H1 (cell line): ENCODE measurements around the gene MBNL2. TPM values are rescaled to one million over a fixed set of nuclear protein-coding genes. Genes with fewer than 3 reads are reported as not detected.

ENCODE experiments used
- CTCF ChIA-PET: fragments of 300-600 bp; sonication (Branson Sonifier 250); formaldehyde crosslinking; loops from one replicate; lab custom pipeline; 2021; ENCODE audit not compliant: partially characterized antibody; lab: Charles Lee
- POLR2A ChIA-PET: fragments of 300-600 bp; sonication (Branson Sonifier 250); formaldehyde crosslinking; loops from one replicate; lab custom pipeline; 2021; ENCODE audit warnings: inconsistent platforms; ENCODE audit not compliant: partially characterized antibody; lab: Charles Lee
- DNase-seq, 2 experiments: peaks; one replicate each; pipeline versions ENCODE4 v3.0.0 to v3.0.0-alpha.2; 2010 to 2022; ENCODE audit warnings: low spot score in 2 of 2, low read depth in 1 of 2, mixed read lengths in 1 of 2
- FAIRE-seq: peaks from 2 replicates; lab custom pipeline; 2011; peaks lifted over from hg19 to GRCh38; lab: Jason Lieb, UNC
- H2AFZ ChIP-seq: 2 replicates; pipeline ENCODE4 v1.8.1; 2012; ENCODE audit warnings: low read length, inconsistent platforms
- H2AK5ac ChIP-seq: 2 replicates; pipeline ENCODE4 v1.6.1; 2013; ENCODE audit warnings: low read depth, low read length
- H2BK120ac ChIP-seq: replicated peaks from 2 replicates; pipeline ENCODE3; 2013; ENCODE audit warnings: low read depth, low read length, inconsistent platforms
- H2BK12ac ChIP-seq: 2 replicates; pipeline ENCODE4 v1.6.1; 2013; ENCODE audit warnings: low read depth, low read length
- H2BK15ac ChIP-seq: 2 replicates; pipeline ENCODE4 v1.6.1; 2013; ENCODE audit warnings: low read length
- H2BK20ac ChIP-seq: 2 replicates; pipeline ENCODE4 v1.6.1; 2013; ENCODE audit warnings: low read length
- H2BK5ac ChIP-seq: 2 replicates; pipeline ENCODE4 v1.6.1; 2013; ENCODE audit warnings: low read depth, low read length
- H3K14ac ChIP-seq: 2 replicates; pipeline ENCODE4 v1.6.1; 2013; ENCODE audit warnings: inconsistent platforms; ENCODE audit not compliant: insufficient read length
- H3K18ac ChIP-seq: 2 replicates; pipeline ENCODE4 v1.6.1; 2013; ENCODE audit warnings: low read length; ENCODE audit errors: extremely low read depth
- H3K23ac ChIP-seq: 2 replicates; pipeline ENCODE4 v1.6.1; 2013; ENCODE audit warnings: inconsistent platforms; ENCODE audit not compliant: insufficient read length
- H3K23me2 ChIP-seq: 2 replicates; pipeline ENCODE4 v1.6.1; 2013; ENCODE audit warnings: low read depth, low read length
- H3K27ac ChIP-seq: 2 replicates; pipeline ENCODE4 v1.6.1; 2011; ENCODE audit warnings: low read depth, low read length, inconsistent platforms
- H3K27me3 ChIP-seq, 4 experiments: replicated peaks in 1 of 4; 1 replicate in 1 of 4; 2 replicates in 3 of 4; pipeline versions ENCODE4 v1.6.1 to v1.8.1; 2011 to 2013; ENCODE audit warnings: low read length in 3 of 4, mild to moderate bottlenecking in 3 of 4, inconsistent platforms in 2 of 4, mixed read lengths in 2 of 4, moderate library complexity in 1 of 4; ENCODE audit not compliant: control insufficient read depth in 3 of 4, insufficient read depth in 3 of 4; ENCODE audit errors: extremely low read depth in 1 of 4
- H3K36me3 ChIP-seq, 4 experiments: 2 replicates each; pipeline versions ENCODE4 v1.6.1 to v1.8.1; 2011 to 2013; ENCODE audit warnings: mild to moderate bottlenecking in 4 of 4, low read length in 3 of 4, moderate library complexity in 2 of 4, control low read depth in 1 of 4, inconsistent platforms in 1 of 4; ENCODE audit not compliant: insufficient read depth in 4 of 4, control insufficient read depth in 2 of 4
- H3K4ac ChIP-seq: replicated peaks from 2 replicates; pipeline ENCODE3; 2013; ENCODE audit warnings: low read length, low read depth, mixed read lengths, inconsistent platforms; ENCODE audit not compliant: insufficient read length
- H3K4me1 ChIP-seq, 4 experiments: replicated peaks in 1 of 4; 1 replicate in 1 of 4; 2 replicates in 3 of 4; pipeline versions ENCODE4 v1.6.1 to v1.8.1; 2011 to 2013; ENCODE audit warnings: low read length in 3 of 4, inconsistent platforms in 2 of 4, mixed read lengths in 1 of 4; ENCODE audit not compliant: insufficient read depth in 4 of 4, control insufficient read depth in 3 of 4
- H3K4me2 ChIP-seq, 2 experiments: 2 replicates each; pipeline versions ENCODE4 v1.6.1 to v1.8.1; 2011 to 2013; ENCODE audit warnings: low read depth in 2 of 2, low read length in 2 of 2, control low read depth in 1 of 2, inconsistent platforms in 1 of 2, mild to moderate bottlenecking in 1 of 2; ENCODE audit not compliant: insufficient read depth in 1 of 2
- H3K4me3 ChIP-seq, 4 experiments: fragments of 200-600, 300-600 bp in 1 of 4; sonication (generic), shearing (Covaris generic), sonication (Bioruptor Twin) in 1 of 4; 2 replicates each; pipeline versions ENCODE4 v1.5.1 to v1.8.1; 2011 to 2016; ENCODE audit warnings: low read length in 4 of 4, low read depth in 3 of 4, control low read depth in 2 of 4, inconsistent platforms in 2 of 4, mild to moderate bottlenecking in 2 of 4, mixed read lengths in 1 of 4, moderate library complexity in 1 of 4; ENCODE audit not compliant: insufficient read depth in 2 of 4; ENCODE audit errors: extremely low read depth in 1 of 4
- H3K56ac ChIP-seq: replicated peaks from 2 replicates; pipeline ENCODE3; 2013; ENCODE audit warnings: low read depth, mild to moderate bottlenecking, mixed read lengths, low read length, inconsistent platforms; ENCODE audit not compliant: insufficient read length
- H3K79me1 ChIP-seq: 2 replicates; pipeline ENCODE4 v1.6.1; 2013; ENCODE audit warnings: low read depth, low read length, control low read depth
- H3K79me2 ChIP-seq, 2 experiments: 2 replicates each; pipeline versions ENCODE4 v1.6.1 to v1.8.1; 2012 to 2013; ENCODE audit warnings: low read length in 2 of 2, mild to moderate bottlenecking in 2 of 2, inconsistent platforms in 1 of 2; ENCODE audit not compliant: insufficient read depth in 2 of 2, control insufficient read depth in 1 of 2
- H3K9ac ChIP-seq, 4 experiments: replicated peaks in 1 of 4; 1 replicate in 1 of 4; 2 replicates in 3 of 4; pipeline versions ENCODE4 v1.6.1 to v1.8.1; 2011 to 2013; ENCODE audit warnings: low read depth in 3 of 4, low read length in 3 of 4, control low read depth in 2 of 4, mild to moderate bottlenecking in 2 of 4, moderate library complexity in 2 of 4, inconsistent platforms in 1 of 4; ENCODE audit errors: extremely low read depth in 1 of 4
- H3K9me3 ChIP-seq, 2 experiments: 2 replicates each; pipeline versions ENCODE4 v1.6.1 to v1.8.1; 2012 to 2013; ENCODE audit warnings: mild to moderate bottlenecking in 2 of 2, moderate library complexity in 2 of 2, control low read depth in 1 of 2, inconsistent platforms in 1 of 2, low read depth in 1 of 2, low read length in 1 of 2, mixed read lengths in 1 of 2; ENCODE audit not compliant: insufficient read depth in 2 of 2
- H4K20me1 ChIP-seq, 2 experiments: replicated peaks in 1 of 2; 2 replicates each; pipeline versions ENCODE3 to v1.8.1; 2011 to 2013; ENCODE audit warnings: inconsistent platforms in 2 of 2, low read length in 2 of 2, mild to moderate bottlenecking in 1 of 2; ENCODE audit not compliant: insufficient read depth in 2 of 2, control insufficient read depth in 1 of 2
- H4K5ac ChIP-seq: 2 replicates; pipeline ENCODE4 v1.6.1; 2013; ENCODE audit warnings: low read length, low read depth, mixed read lengths, inconsistent platforms; ENCODE audit not compliant: insufficient read length
- H4K8ac ChIP-seq: 2 replicates; pipeline ENCODE4 v1.8.0; 2013; ENCODE audit warnings: mild to moderate bottlenecking, moderate library complexity, low read length, inconsistent platforms; ENCODE audit not compliant: insufficient read depth; ENCODE audit errors: extremely low read depth
- H4K91ac ChIP-seq: replicated peaks from 2 replicates; pipeline ENCODE3; 2013; ENCODE audit warnings: low read length, mixed read lengths, inconsistent platforms; ENCODE audit not compliant: insufficient read length
- GABPA ChIP-seq: IDR thresholded peaks from 2 replicates; pipeline ENCODE4 v1.6.1; 2011; ENCODE audit warnings: mild to moderate bottlenecking, low read length, moderate library complexity, borderline replicate concordance; ENCODE audit not compliant: insufficient read depth
- JUND ChIP-seq: IDR thresholded peaks from 2 replicates; pipeline ENCODE4 v1.6.1; 2011; ENCODE audit warnings: mild to moderate bottlenecking, improper control_type of control experiment, low read length
- ZNF274 ChIP-seq: IDR thresholded peaks from 2 replicates; pipeline ENCODE4 v1.7.0; 2012; ENCODE audit warnings: low read length, borderline replicate concordance; ENCODE audit errors: extremely low read depth
- WGBS, 2 experiments: shearing (Covaris generic) in 1 of 2; methylation state at CpG; one replicate each; pipeline versions ENCODE4 v1.1.6 to v1.1.7; 2013 to 2015; ENCODE audit warnings: low lambda C conversion rate in 2 of 2, mixed read lengths in 2 of 2, inconsistent platforms in 1 of 2, low coverage in 1 of 2, missing lambda C conversion rate in 1 of 2; ENCODE audit not compliant: insufficient replicate concordance in 2 of 2, insufficient coverage in 1 of 2, insufficient read length in 1 of 2; ENCODE audit errors: extremely low coverage in 1 of 2, missing lambda C conversion rate in 1 of 2; 5-methylcytosine and 5-hydroxymethylcytosine counted together
- polyA plus RNA-seq, 7 experiments: library from polyadenylated mRNA; depleted of rRNA in 3 of 7; stranded (reverse) in 5 of 7; unstranded in 2 of 7; fragments of >200 nt in 5 of 7; fragments of 200-250 nt in 2 of 7; gene quantifications; 1 replicate in 5 of 7; 2 replicates in 1 of 7; 4 replicates in 1 of 7; pipeline versions ENCODE4 v1.2.1 to v1.2.3, GENCODE V29; 2011 to 2013; ENCODE audit warnings: missing spikeins in 2 of 7, mixed read lengths in 2 of 7
- total RNA-seq: library from RNA; stranded (reverse); fragmentation: NEBNext Ultra II Directional; extraction: Animal tissue kit (Norgen Biotek cat#: 25700); gene quantifications from 2 replicates; pipeline ENCODE4 v1.2.1, GENCODE V29; 2021
- TF ChIP-seq, protein P1 (sequence below): IDR thresholded peaks from 2 replicates; pipeline ENCODE4 v1.6.1; 2012; ENCODE audit warnings: inconsistent platforms

The MBNL2 gene
- total and polyA plus RNA-seq, 2 of the 8 experiments (the other 6 are each of a cell fraction or from before 2014, with no cell fraction given), result 1.0 to 2.6 TPM

DNA sequence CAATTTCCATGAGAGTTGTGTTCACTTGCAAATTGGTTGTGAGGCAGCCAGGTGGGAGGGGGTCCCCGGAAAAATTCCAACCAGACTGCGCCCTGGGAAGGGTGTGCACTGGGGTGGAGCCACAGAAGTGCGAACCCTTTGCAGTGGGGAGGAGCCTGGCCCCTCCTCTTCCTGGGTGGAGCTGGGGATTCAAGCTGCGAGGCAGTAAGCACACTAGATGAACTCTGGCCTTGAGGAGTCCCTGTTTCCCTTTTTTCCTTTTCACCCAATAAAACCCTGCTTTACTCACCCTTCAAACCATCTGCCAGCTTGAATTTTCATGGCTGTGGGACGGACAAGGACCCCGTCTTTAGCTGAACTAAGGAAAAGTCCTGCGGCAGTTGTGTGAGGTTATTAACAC lies 31.0 kb upstream of the MBNL2 start:
- Histone ChIP-seq H3K23me2 (no peaks in the 10 kb centered on the region), H3K14ac (no peak overlapping the region), H3K27ac (no peak overlapping the region), H3K4me3 (no peak overlapping the region), H2AFZ (0 out of 2 replicates have a peak overlapping the region, but pooled peaks have one; percentile 16), H4K8ac (no peak overlapping the region), H3K79me2 (no peaks in the 10 kb centered on the region), H3K9me3 (no peaks in the 10 kb centered on the region), H3K27me3 (no peaks in the 10 kb centered on the region; a peak in 1 of 7 replicates), H4K5ac (no peak overlapping the region), H3K4me2 (no peak overlapping the region), H3K36me3 (no peaks in the 10 kb centered on the region), H2BK5ac (no peak overlapping the region), H3K18ac (no peak overlapping the region), H3K4ac (no peak overlapping the region), H4K20me1 (no peaks in the 10 kb centered on the region), H3K23ac (no peak overlapping the region), H4K91ac (no peak overlapping the region), H3K56ac (no peak overlapping the region), H3K4me1 (peaks cover 0 to 4% (median 2%) of the 10 kb centered on the region in 4 experiments; a peak in 2 of 7 replicates), H2AK5ac (no peak overlapping the region), H2BK20ac (no peak overlapping the region), H2BK12ac (no peak overlapping the region), H2BK15ac (no peak overlapping the region), H3K9ac (no peak overlapping the region), H3K79me1 (no peaks in the 10 kb centered on the region), H2BK120ac (no peak overlapping the region)
- ChIA-PET CTCF (interaction anchor here (1.1 to 1.7 kb wide), 3 partner anchors 60 to 83 kb away, joined by 3 to 6 read pairs (median 3); no protein-coding TSS in a partner anchor), POLR2A (no interaction called here)
- FAIRE-seq, result no peak
- no peak for DNase-seq
- 93% methylated on average over 7 of the region's 7 CpGs; no CpG with 5 or more reads in 1 of the 2 experiments for WGBS, 2 experiments
- TF ChIP-seq GABPA (no peak), ZNF274 (no peak), JUND (no peak)
- TF ChIP-seq, protein P1, sequence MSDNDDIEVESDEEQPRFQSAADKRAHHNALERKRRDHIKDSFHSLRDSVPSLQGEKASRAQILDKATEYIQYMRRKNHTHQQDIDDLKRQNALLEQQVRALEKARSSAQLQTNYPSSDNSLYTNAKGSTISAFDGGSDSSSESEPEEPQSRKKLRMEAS, result no peak
